Thoracic aorta (tissue), 2 donors: Measurements from ENCODE around the gene ERC1. TPM values are rescaled to one million over a fixed set of nuclear protein-coding genes. Genes with fewer than 3 reads are reported as not detected.

Source experiments
- ATAC-seq: fragments of 150-250 bp; one replicate; pipeline ENCODE4 v1.8.0; 2017; ENCODE audit warnings: low read depth; ENCODE audit not compliant: insufficient number of reproducible peaks, low FRiP score
- DNase-seq: peaks from one replicate; pipeline ENCODE4 v3.0.0-alpha.2; 2020; ENCODE audit warnings: low spot score
- H3K27ac ChIP-seq, 2 donors: fragments of 200-600 bp; sonication (generic); 1 replicate in 1 of 2; 2 replicates in 1 of 2; pipeline ENCODE4 v1.5.1; 2016; ENCODE audit warnings: mild to moderate bottlenecking in 2 of 2, moderate library complexity in 2 of 2
- H3K27me3 ChIP-seq: fragments of 200-600 bp; sonication (generic); replicated peaks from 2 replicates; pipeline ENCODE4 v1.6.0; 2016; ENCODE audit warnings: mild to moderate bottlenecking; ENCODE audit not compliant: insufficient read depth
- H3K36me3 ChIP-seq: fragments of 200-600 bp; sonication (generic); one replicate; pipeline ENCODE4 v1.5.1; 2016
- H3K4me1 ChIP-seq, 2 donors: fragments of 200-600 bp; sonication (generic); 1 replicate in 1 of 2; 2 replicates in 1 of 2; pipeline versions ENCODE4 v1.5.1 to v1.6.0; 2016; ENCODE audit warnings: low read depth in 2 of 2, mild to moderate bottlenecking in 1 of 2; ENCODE audit not compliant: control insufficient read depth in 1 of 2
- H3K4me3 ChIP-seq: fragments of 200-600 bp; sonication (generic); 2 replicates; pipeline ENCODE4 v1.5.1; 2016; ENCODE audit warnings: mild to moderate bottlenecking
- H3K9me3 ChIP-seq: fragments of 200-600 bp; sonication (generic); 2 replicates; pipeline ENCODE4 v1.5.1; 2016
- total RNA-seq, 2 donors: library from RNA; depleted of rRNA; stranded (reverse); fragments of >200 nt; gene quantifications; one replicate each; pipeline versions ENCODE4 v1.1.0 to v1.2.3, GENCODE V29; 2016
- TF ChIP-seq, protein P1 (sequence below): fragments of 200-600 bp; sonication (generic); IDR thresholded peaks from one replicate; pipeline ENCODE4 v1.5.1; 2019; ENCODE audit warnings: antibody characterized with exemption

The ERC1 gene
- total RNA-seq, 2 donors from 2014 or later: 45.8 to 80.0 TPM

DNA sequence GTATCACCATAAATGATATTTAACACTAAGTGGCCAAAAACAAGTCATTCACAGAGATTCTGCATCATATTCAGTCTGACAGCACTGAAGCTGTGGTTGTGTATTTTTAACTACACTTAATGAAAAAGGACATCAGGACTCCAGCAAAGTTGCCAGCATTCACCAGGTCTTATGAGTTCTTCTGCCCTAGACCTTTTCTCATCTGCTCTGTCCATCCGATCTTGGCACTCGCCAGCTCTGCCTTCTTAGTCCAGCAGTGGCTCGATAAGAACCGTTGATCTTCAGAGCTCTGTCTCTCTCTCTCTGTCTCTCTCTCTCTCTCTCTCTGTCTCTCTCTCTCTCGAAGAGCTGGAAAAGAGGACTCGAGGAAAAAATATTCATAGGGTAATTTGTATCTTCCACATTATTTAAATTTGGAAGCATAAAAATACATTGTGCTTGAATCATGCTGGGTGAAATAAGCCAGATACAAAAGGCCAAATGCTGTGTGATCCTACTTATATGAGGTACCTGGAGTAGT is 371.2 kb downstream of the ERC1 start:
- Histone ChIP-seq H3K27ac (no peak overlapping the region), H3K27me3 (no peaks in the 10 kb centered on the region), H3K4me3 (no peak overlapping the region), H3K9me3 (no peaks in the 10 kb centered on the region), H3K36me3 (no peaks in the 10 kb centered on the region), H3K4me1 (peaks cover 0 to 3% of the 10 kb centered on the region in 2 donors)
- ATAC-seq (no peak), DNase-seq (no peak)
- TF ChIP-seq, protein P1, sequence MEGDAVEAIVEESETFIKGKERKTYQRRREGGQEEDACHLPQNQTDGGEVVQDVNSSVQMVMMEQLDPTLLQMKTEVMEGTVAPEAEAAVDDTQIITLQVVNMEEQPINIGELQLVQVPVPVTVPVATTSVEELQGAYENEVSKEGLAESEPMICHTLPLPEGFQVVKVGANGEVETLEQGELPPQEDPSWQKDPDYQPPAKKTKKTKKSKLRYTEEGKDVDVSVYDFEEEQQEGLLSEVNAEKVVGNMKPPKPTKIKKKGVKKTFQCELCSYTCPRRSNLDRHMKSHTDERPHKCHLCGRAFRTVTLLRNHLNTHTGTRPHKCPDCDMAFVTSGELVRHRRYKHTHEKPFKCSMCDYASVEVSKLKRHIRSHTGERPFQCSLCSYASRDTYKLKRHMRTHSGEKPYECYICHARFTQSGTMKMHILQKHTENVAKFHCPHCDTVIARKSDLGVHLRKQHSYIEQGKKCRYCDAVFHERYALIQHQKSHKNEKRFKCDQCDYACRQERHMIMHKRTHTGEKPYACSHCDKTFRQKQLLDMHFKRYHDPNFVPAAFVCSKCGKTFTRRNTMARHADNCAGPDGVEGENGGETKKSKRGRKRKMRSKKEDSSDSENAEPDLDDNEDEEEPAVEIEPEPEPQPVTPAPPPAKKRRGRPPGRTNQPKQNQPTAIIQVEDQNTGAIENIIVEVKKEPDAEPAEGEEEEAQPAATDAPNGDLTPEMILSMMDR: no peak

DNA sequence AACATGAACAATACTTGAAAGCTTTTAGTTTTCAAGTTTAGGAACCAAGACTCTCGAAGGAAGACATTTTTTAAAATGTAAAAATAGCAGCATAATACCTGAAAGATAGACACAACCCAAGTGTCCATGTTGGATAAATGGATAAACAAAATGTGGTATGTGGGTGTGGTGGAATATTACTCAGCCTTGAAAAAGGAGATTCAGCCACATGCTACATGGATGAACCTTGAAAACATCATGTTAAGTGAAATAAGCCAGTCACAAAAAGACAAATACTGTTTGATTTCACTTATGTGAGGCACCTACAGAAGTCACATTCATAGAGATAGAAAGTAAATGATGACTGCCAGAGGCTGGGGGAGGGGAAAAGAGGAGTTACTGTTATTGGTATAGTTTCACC is 374.7 kb downstream of the ERC1 start:
- Histone ChIP-seq H3K36me3 (no peaks in the 10 kb centered on the region), H3K27ac (no peak overlapping the region), H3K4me1 (peaks cover 0 to under 1% of the 10 kb centered on the region in 2 donors), H3K4me3 (no peak overlapping the region), H3K9me3 (no peaks in the 10 kb centered on the region), H3K27me3 (no peaks in the 10 kb centered on the region)
- no peak for ATAC-seq
- TF ChIP-seq, protein P1: no peak
- no peak for DNase-seq

DNA sequence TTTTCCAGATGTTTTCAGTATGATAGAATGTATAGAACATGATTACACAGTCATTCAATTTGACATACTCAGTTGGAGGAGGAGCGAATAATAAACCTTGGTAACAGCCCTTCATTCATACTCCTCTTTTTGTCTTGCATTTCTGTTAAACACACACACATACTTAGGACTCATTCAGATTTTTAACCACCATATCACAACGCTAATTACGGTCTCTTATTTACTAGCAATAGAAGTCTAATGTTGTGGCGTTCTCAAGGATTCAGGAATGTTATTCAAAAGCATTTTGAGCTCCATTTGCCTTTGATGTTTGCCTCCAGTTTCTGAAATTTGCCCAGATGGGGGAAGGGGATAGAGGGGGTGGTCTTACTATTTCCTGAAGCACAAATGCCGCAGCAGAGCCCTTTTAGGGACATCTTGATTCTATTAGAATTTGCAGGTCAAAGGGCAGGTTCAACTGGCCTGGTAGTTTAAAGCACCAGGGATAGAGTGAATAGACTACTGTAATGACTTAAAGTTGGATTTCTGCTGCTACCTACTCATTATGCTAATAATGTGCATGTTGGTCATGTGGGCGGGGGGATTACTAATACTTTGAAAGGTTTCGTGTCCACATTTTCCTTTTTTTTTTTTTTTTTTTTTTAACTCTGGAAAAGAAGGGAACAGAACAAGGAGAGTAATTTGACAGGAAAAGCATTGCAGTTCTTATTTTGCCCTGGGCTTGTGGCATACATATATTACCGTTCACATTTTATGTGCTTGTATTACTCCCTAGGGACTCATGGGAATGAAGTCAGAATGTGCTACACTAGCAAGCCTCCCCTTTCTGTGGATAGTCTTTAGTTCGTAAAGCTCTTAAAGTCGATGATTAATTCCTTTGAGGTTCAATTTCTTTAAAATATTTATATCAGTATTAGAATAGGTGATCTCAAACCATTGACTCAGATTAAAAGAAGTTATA is 376.6 kb downstream of the ERC1 start:
- DNase-seq (no peak), ATAC-seq (no peak)
- H3K9me3 ChIP-seq: no peaks in the 10 kb centered on the region
- TF ChIP-seq, protein P1: no peak
- no peaks in the 10 kb centered on the region for H3K36me3 ChIP-seq
- no peak overlapping the region for H3K27ac ChIP-seq
- no peaks in the 10 kb centered on the region for H3K4me1 ChIP-seq
- H3K4me3 ChIP-seq: no peak overlapping the region
- no peaks in the 10 kb centered on the region for H3K27me3 ChIP-seq

DNA sequence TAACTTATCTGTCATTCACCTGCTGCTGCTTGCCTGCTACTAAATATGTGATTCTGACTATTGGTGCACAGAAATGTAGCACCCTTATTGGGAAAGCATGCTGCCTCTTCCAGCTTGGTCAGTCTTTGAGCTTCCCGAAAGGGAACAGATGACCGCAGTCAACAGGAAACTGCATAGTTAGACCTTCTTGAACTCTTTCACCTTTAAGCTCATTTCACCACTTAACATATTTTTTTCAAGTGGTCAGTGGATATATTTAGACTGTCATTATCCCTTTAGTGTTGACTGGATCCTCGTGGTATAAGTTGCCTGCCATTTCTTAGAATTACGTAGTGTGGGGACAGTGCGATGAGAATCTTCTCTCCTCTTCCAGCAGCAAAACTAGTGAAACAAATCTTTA is 378.4 kb downstream of the ERC1 start:
- DNase-seq (no peak), ATAC-seq (no peak)
- Histone ChIP-seq H3K4me3 (no peak overlapping the region), H3K4me1 (no peaks in the 10 kb centered on the region), H3K9me3 (no peaks in the 10 kb centered on the region), H3K36me3 (no peaks in the 10 kb centered on the region), H3K27me3 (no peaks in the 10 kb centered on the region), H3K27ac (no peak overlapping the region)
- TF ChIP-seq, protein P1: no peak

DNA sequence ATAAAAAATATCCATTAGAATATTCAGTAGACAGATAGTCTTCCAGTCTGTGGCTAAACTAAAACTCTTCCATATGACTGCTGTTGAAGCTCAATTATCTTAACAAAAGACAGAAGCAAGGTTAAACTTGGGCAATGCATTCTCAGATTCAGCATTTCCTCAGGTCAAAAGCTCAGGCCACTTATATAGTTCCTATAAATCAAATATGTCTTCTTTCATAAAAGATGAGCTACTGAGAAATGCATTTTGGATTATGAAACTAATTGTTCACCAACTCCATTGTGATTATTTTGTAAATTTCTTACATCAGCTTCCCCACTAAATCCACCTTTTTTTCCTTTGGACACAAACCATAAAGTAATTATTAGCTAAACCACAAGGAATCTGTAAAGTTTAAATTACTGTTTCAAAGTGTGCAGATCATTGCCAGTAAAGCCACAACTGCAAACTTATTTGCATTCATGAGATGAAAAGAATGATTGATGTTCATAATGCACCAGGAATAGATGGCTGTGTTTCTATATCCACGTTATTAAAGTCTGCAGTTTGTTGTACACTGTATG is 379.0 kb downstream of the ERC1 start:
- Histone ChIP-seq H3K4me1 (no peaks in the 10 kb centered on the region), H3K27ac (no peak overlapping the region), H3K36me3 (no peaks in the 10 kb centered on the region), H3K27me3 (no peaks in the 10 kb centered on the region), H3K9me3 (no peaks in the 10 kb centered on the region), H3K4me3 (no peak overlapping the region)
- no peak for DNase-seq
- TF ChIP-seq, protein P1: no peak
- ATAC-seq: no peak
